Caco-2 (cell line): ENCODE measurements around the gene BCL2. TPM values are rescaled to one million over a fixed set of nuclear protein-coding genes. Genes with fewer than 3 reads are reported as not detected.

Source experiments
- BruUV-seq: library from RNA; stranded (reverse); fragments of 400-500 nt; replicated peaks from 2 replicates; lab custom pipeline; 2021; lab: Mats Ljungman, UMichigan
- CTCF ChIA-PET: fragments of 300-600 bp; sonication (Branson Sonifier 250); formaldehyde crosslinking; loops from one replicate; lab custom pipeline; 2022; ENCODE audit warnings: antibody characterized with exemption; lab: Charles Lee
- POLR2A ChIA-PET: fragments of 300-600 bp; sonication (Branson Sonifier 250); formaldehyde crosslinking; loops from one replicate; lab custom pipeline; 2022; ENCODE audit warnings: antibody characterized with exemption; lab: Charles Lee
- DNase-seq, 2 experiments: peaks; one replicate each; pipeline versions ENCODE4 v3.0.0 to v3.0.0-alpha.2; 2020 to 2022
- H3K27me3 ChIP-seq: replicated peaks from 2 replicates; pipeline ENCODE4 v1.6.0; 2011; ENCODE audit warnings: low read length; ENCODE audit not compliant: control insufficient read depth, insufficient read depth
- H3K36me3 ChIP-seq: 2 replicates; pipeline ENCODE4 v1.5.1; 2011; ENCODE audit warnings: low read length; ENCODE audit not compliant: control insufficient read depth, insufficient read depth
- H3K4me1 ChIP-seq: fragments of 250-450 bp; sonication (Bioruptor Pico); 2 replicates; pipeline ENCODE4 v1.5.1; 2020; ENCODE audit warnings: mild to moderate bottlenecking
- H3K4me3 ChIP-seq: 2 replicates; pipeline ENCODE4 v1.5.1; 2011; ENCODE audit warnings: low read depth, mild to moderate bottlenecking, control low read depth, low read length
- H3K9me3 ChIP-seq: fragments of 250-450 bp; sonication (Bioruptor Pico); 2 replicates; pipeline ENCODE4 v1.5.1; 2020; ENCODE audit warnings: mild to moderate bottlenecking, moderate library complexity
- H3K27ac Mint-ChIP-seq: one replicate; pipeline ENCODE4 v1.8.0; 2022; ENCODE audit warnings: mixed read lengths; ENCODE audit not compliant: unreplicated experiment
- H3K27me3 Mint-ChIP-seq: one replicate; pipeline ENCODE4 v1.8.0; 2022; ENCODE audit warnings: mixed read lengths; ENCODE audit not compliant: insufficient read depth, unreplicated experiment
- H3K36me3 Mint-ChIP-seq: one replicate; pipeline ENCODE4 v1.8.0; 2022; ENCODE audit warnings: mild to moderate bottlenecking, mixed read lengths; ENCODE audit not compliant: insufficient read depth, unreplicated experiment
- H3K4me1 Mint-ChIP-seq: one replicate; pipeline ENCODE4 v1.8.0; 2022; ENCODE audit warnings: low read depth, mixed read lengths; ENCODE audit not compliant: unreplicated experiment
- H3K4me3 Mint-ChIP-seq: one replicate; pipeline ENCODE4 v1.8.0; 2022; ENCODE audit warnings: mild to moderate bottlenecking, moderate library complexity, mixed read lengths; ENCODE audit not compliant: unreplicated experiment
- H3K9me3 Mint-ChIP-seq: one replicate; pipeline ENCODE4 v1.8.0; 2022; ENCODE audit warnings: mixed read lengths; ENCODE audit not compliant: unreplicated experiment
- intact Hi-C: fragments of 100-400 bp; cut with micrococcal nuclease; formaldehyde crosslinking; loops from one replicate; pipeline ENCODE4 v1.10.0; 2022; ENCODE audit not compliant: unreplicated experiment
- total RNA-seq: library from RNA; stranded (reverse); gene quantifications from 2 replicates; pipeline ENCODE4 v1.2.3, GENCODE V29; 2022
- TF ChIP-seq, protein P1 (sequence below), 2 experiments: fragments of 200-600 bp in 1 of 2; IDR thresholded peaks; 1 replicate in 1 of 2; 2 replicates in 1 of 2; pipeline versions ENCODE4 v1.5.1 to v1.8.0; 2011 to 2022; ENCODE audit warnings: antibody characterized with exemption in 1 of 2, control low read depth in 1 of 2, inconsistent platforms in 1 of 2, low read depth in 1 of 2, low read length in 1 of 2, mild to moderate bottlenecking in 1 of 2, moderate library complexity in 1 of 2; ENCODE audit not compliant: insufficient read depth in 1 of 2, severe bottlenecking in 1 of 2, unreplicated experiment in 1 of 2

BCL2 gene
- total RNA-seq, 1 experiment from 2014 or later, result 6.5 TPM

- TF ChIP-seq, protein P1, sequence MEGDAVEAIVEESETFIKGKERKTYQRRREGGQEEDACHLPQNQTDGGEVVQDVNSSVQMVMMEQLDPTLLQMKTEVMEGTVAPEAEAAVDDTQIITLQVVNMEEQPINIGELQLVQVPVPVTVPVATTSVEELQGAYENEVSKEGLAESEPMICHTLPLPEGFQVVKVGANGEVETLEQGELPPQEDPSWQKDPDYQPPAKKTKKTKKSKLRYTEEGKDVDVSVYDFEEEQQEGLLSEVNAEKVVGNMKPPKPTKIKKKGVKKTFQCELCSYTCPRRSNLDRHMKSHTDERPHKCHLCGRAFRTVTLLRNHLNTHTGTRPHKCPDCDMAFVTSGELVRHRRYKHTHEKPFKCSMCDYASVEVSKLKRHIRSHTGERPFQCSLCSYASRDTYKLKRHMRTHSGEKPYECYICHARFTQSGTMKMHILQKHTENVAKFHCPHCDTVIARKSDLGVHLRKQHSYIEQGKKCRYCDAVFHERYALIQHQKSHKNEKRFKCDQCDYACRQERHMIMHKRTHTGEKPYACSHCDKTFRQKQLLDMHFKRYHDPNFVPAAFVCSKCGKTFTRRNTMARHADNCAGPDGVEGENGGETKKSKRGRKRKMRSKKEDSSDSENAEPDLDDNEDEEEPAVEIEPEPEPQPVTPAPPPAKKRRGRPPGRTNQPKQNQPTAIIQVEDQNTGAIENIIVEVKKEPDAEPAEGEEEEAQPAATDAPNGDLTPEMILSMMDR (IDR thresholded peaks at IDR 0.05; ENCODE audit: insufficient read depth in 1 of 2, low read depth in 1 of 2, low read length in 1 of 2, severe bottlenecking in 1 of 2, unreplicated experiment in 1 of 2), result no peak
- Histone ChIP-seq H3K27me3 (no peaks in the 10 kb centered on the region), H3K4me1 (no peaks in the 10 kb centered on the region), H3K4me3 (no peak overlapping the region), H3K9me3 (no peaks in the 10 kb centered on the region), H3K36me3 (no peaks in the 10 kb centered on the region)
- ChIA-PET CTCF (no interaction called here), POLR2A (no interaction called here)
- no peaks in the 10 kb centered on the region for H3K36me3 Mint-ChIP-seq
- no peak overlapping the region for H3K27ac Mint-ChIP-seq
- intact Hi-C loops, result no loop called here
- BruUV-seq, result no TSS peak
- H3K4me3 Mint-ChIP-seq, result no peak overlapping the region
- no peak for DNase-seq
- H3K27me3 Mint-ChIP-seq, result no peaks in the 10 kb centered on the region
- no peaks in the 10 kb centered on the region for H3K9me3 Mint-ChIP-seq
- no peaks in the 10 kb centered on the region for H3K4me1 Mint-ChIP-seq
These were observed 69.8 kb downstream of the BCL2 start for GRCh38 chr18:63249771-63250170.

DNA sequence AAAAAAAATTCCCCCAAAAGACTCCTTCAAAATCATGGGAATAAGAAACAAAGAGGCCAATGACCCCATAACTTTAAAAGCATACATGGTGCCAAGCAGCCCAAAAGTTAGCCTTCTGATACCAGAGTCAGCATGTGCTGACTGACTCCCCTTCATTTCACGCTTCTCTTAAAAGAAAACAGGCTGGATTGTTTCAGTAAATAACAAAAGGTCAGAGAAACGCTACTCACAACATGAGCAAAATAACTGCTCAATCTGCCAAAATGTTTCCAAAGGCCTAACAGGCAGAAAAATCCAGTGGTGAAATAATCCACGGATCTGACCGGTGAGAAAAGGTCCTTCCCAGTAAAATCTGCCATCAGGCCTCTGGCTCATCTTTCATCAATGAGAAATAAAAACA, 71.6 kb downstream of the BCL2 start:
- no peaks in the 10 kb centered on the region for H3K4me1 Mint-ChIP-seq
- Histone ChIP-seq H3K9me3 (no peaks in the 10 kb centered on the region), H3K27me3 (no peaks in the 10 kb centered on the region), H3K36me3 (no peaks in the 10 kb centered on the region), H3K4me3 (no peak overlapping the region), H3K4me1 (no peaks in the 10 kb centered on the region)
- CTCF ChIA-PET, result no interaction called here
- no peak for DNase-seq
- TF ChIP-seq, protein P1 (IDR thresholded peaks at IDR 0.05; ENCODE audit: insufficient read depth in 1 of 2, low read depth in 1 of 2, low read length in 1 of 2, severe bottlenecking in 1 of 2, unreplicated experiment in 1 of 2), result no peak
- H3K36me3 Mint-ChIP-seq, result no peaks in the 10 kb centered on the region
- no peaks in the 10 kb centered on the region for H3K9me3 Mint-ChIP-seq
- H3K4me3 Mint-ChIP-seq, result no peak overlapping the region
- POLR2A ChIA-PET, result no interaction called here
- H3K27me3 Mint-ChIP-seq, result no peaks in the 10 kb centered on the region
- no peak overlapping the region for H3K27ac Mint-ChIP-seq
- no TSS peak for BruUV-seq
- intact Hi-C loops, result no loop called here

GRCh38 chr18:63247506-63247905, 72.1 kb downstream of the BCL2 start:
- H3K9me3 Mint-ChIP-seq, result no peaks in the 10 kb centered on the region
- Histone ChIP-seq H3K4me1 (no peaks in the 10 kb centered on the region), H3K36me3 (no peaks in the 10 kb centered on the region), H3K27me3 (no peaks in the 10 kb centered on the region), H3K9me3 (no peaks in the 10 kb centered on the region), H3K4me3 (no peak overlapping the region)
- no peak overlapping the region for H3K4me3 Mint-ChIP-seq
- intact Hi-C loops, result no loop called here
- H3K27ac Mint-ChIP-seq, result no peak overlapping the region
- ChIA-PET CTCF (no interaction called here), POLR2A (no interaction called here)
- BruUV-seq, result no TSS peak
- H3K36me3 Mint-ChIP-seq, result no peaks in the 10 kb centered on the region
- DNase-seq, result no peak
- TF ChIP-seq, protein P1 (IDR thresholded peaks at IDR 0.05; ENCODE audit: insufficient read depth in 1 of 2, low read depth in 1 of 2, low read length in 1 of 2, severe bottlenecking in 1 of 2, unreplicated experiment in 1 of 2), result no peak
- no peaks in the 10 kb centered on the region for H3K4me1 Mint-ChIP-seq
- H3K27me3 Mint-ChIP-seq, result no peaks in the 10 kb centered on the region
